Stimulated activated CD4-positive, alpha-beta T cell treated with anti-CD3 and anti-CD28 coated beads, Interleukin-1b, Interleukin-23, amount 100 ng/mL, for 48 hours (primary cell): ENCODE measurements around the gene MTUS2.

Source experiments
- DNase-seq: peaks from one replicate; pipeline ENCODE4 v3.0.0-alpha.2; 2020

Gene MTUS2

DNA sequence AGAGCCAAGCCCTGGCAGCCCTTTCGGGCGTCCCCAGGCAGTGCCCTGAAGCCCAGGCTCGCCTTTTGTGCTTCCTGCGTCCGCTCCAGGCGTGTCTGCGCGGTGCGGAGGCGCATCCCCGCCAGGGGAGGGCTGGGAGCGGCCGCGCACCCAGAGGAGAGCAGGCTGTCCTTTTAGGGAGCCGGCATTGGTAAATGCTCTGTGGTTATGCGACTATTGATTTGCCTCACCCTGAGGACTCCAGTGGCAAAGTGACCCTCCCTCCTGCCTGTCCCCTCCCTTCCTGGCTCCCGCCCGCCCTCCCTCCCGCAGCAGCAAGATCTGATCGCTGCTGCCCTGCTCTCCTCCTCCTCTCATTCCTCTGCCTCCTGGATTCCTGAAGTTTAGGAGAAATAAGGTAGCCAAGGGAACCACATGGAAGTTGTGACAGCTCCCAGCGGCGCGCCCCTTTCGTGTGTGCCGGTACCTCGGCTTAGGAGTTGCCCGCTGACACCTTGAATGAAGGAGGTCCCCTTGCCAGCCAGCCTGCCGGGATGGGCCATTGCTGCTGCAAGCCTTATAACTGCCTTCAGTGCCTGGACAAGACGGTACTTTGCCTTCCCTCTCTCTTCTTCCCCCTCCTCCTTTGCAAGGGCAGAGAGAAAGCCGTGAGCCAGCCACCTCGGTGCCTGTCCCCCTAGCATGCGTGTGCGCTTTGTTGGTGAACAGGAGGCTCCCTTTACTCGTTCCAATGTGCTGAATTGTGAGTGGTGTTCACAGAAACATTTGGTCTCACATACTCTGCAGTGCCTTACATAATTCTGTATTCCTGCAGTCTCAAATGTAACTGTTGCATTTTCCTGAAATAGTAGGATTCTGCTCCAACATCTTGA lies 608.4 kb downstream of the MTUS2 start:
- no peak for DNase-seq

DNA sequence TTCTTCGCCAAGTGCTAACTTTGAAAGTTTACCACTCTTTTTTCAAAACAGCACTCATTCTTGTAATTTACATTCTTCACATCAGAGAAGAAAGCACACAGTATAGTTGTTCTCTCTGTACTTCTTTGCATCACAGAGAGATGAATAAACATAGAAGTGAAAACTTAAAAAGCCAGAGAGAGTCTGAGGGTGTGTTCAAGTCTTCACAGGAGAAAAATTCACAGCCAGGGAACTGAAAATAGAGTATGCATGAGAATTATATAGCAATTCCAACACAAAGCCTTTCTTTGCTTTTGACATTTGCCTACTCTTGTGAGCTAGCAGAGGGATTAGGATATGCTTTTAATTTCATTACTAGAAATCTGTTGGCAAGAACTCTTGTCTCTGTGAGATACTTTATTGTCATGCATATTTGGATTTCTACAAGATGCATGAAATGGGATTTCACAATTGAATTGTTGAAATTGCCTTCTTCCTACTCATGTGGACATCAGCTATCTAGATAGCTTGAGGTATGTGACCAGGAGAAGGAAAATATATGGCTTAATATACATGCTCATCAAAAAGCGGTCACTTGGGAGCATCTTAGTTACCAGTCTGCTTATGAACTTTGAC lies 609.3 kb downstream of the MTUS2 start:
- no peak for DNase-seq

DNA sequence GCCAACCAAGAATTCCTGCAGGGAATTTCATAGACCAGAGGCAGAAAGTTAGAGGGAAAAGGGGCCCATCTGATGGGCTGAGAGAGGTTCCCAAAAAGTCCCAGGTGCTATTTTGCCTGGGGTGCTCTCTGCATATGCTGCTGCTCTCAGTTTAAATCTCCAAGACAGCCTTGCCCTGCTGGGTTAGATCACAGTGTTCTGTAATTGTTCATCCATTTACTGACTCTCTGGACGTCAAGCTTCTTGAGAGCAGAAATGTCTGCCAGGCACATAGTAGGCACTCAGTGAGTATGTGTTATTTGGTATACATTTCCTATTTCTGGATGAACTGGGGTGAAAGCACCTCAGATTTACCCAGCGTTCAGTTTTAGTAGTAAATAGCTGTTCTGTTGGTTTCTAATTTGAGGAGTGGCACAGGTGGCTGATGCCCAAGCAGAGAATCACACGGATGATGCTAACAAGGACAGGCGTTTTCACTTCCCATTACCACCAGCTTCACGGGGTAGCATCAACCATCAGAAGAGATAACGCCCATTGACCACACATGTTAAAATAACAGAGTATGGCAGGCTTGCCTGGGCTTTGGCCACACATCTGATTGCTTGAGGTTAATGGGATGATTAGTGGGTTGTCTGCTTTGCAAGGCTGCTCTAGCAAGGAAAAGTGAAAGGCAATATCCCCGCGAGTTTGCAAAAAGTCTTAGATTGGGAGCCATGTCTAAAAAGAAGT lies 614.2 kb downstream of the MTUS2 start:
- no peak for DNase-seq

DNA sequence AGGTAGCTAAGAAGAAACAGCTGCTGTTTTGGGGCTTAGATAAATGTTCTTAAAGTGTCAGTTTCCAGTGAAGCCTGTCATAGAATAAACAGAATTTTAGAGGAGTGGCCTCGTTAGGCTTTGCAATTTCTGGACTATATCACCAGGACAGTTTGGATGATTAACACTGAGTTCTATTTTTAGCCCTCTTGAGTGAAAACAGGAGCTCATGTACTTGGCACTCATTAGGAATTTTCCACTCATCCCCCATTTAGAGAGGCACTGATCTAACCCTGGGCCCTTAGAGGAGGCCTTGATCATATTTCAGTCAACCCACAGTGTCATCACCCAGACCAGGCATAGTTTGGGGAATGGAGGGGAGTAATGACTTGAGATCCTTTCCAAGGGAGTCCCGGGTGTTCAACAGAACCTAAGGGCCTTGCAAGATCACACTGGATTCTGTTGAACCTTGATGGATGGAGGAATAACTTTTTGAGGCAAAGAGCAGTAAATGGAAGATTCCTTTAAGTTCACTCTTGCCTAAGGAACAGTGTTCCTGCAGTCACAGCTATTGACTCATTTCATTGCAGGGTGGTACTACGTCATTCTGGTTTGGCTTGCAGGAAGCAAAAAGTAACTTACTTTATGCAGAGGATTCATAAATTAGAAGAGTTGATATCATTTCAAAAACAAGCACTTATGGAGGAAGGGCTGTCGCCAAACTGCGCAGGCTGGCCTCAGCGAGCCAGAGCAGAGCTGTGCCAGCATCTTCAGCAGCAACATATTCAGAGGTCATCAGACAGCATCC lies 615.2 kb downstream of the MTUS2 start:
- no peak for DNase-seq

DNA sequence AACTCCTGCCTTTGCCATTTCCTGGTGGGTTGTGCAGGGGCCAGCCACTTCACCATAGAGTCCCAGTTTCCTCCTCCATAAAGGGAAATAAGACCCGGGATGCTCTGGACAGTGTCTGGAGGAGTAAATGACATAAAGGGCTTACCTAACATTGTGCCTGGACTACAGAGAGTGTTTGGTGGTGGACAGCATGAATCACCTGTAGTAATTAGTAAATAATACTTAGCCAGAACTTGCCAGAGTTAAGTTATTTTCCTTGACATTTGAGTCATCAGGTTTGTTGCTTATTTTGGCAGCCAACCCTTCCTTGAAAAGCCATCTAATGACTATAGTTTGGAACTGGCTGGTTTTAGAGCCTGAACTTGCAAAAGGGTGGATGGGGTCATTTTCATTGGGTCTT lies 616.2 kb downstream of the MTUS2 start:
- no peak for DNase-seq

DNA sequence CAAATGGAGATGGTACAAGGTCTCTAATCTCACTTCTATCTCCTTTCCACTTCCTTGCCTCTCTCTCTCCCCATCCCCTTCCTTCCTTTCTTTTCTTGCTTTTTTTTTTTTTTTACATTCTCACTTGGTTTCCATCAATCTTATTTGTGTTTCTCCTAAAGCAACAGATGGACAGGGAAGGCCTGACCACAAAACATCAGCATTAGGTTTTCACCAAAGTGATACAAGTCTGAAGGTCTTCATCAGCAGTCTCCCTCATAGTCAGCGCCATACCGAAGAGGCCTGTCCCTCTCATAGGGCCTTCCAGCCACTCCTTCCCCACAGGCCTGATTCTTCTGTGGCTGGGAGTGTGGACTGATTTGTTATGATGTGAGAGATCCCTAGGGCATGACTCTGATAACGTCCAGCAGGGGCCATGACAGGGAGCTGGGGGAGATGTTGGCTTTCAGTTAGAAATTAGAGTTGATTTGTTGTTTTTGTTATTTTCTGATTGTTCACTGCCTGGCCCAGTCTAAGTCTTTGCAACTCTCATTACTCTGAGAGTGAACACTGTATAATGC lies 616.7 kb downstream of the MTUS2 start:
- DNase-seq = no peak

DNA sequence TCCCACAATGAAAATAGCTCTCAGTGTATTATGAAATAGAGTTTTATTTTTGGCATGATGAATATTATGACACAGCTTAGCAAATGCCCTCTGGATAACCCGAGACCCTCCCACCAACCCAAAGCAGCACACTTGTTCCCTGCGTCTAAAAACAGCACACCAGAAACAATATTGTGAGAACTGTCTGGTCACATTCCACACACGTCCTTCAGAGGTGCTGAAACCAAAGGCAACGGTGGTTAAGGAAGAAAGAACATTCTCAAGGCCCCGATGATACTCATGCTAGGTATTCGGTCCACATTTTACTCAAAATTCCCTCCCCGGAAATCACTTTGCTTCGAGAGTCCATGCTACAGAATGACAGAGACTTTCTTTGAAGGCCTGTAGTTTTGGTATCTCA lies 618.6 kb downstream of the MTUS2 start:
- DNase-seq = no peak

DNA sequence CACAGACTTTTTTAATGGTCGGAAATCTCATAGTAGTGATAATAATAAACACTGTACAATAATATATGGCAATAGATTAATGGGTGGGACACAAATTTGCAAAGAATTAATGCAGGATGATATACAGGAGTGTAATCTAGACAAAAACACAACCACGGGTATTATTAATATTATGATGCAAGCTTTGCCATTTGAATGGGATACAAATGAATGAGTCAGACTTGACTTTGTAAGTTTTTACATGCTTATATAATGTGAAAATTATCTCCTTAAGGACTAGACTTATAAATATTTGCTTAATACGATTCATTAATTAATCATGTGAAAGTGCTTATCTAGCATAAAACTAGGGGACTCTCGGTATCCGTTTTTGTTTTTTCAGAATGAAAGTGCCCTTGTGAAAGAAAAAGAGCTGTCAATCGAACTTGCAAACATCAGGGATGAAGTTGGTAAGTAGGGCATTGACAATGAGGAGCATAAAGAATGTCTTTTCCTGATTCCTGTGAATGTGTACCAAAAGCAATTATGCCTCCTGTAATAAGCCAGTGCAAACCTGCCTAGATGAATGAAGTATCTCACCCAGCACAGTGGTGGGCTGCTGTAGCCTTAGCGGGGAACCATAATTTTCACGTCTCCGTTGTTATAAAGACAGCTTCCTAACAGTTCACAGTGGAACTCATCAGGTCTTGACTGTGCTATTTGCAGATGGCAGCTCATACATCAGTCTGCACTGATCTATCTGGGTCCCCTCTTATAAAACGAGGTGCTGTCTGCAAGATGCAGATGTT lies 619.7 kb downstream of the MTUS2 start:
- DNase-seq = no peak

DNA sequence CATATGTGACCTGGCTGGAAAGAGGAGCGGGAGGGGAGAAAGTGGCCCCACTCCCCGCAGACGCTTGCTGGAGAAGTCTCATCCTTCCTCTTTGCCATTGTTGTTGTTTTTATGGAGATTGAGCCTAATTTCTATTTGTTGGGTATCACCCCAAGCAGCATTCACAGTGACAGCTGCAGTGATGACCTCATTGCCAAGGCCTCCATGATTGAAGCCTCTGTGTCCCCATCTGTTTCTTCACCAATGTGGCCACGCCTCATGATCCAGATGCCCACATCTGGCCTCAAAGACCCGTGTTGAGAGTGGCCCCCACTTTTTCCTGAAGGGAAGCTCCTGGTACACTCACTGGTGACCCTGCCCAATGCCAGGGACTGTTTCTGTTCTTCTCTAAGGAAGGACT lies 621.2 kb downstream of the MTUS2 start:
- no peak for DNase-seq

DNA sequence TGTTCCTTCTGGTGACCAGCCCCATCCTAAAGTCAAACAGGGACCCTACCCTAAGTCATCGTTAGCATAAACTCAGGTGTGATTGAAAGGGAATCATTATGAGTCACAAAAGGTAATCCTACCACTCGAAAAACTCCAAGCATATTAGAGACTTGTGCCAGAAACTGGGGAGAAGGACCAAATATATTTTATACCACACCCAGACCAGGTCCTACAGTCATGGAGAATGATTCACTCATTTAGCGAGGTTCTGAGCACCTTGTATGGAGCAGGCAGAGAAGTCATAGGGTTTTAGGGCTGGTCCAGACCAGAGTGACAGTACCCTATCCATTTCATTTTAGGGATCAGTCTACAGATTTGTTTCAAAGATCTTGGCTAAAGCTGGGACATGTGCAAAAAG lies 625.9 kb downstream of the MTUS2 start:
- no peak for DNase-seq

DNA sequence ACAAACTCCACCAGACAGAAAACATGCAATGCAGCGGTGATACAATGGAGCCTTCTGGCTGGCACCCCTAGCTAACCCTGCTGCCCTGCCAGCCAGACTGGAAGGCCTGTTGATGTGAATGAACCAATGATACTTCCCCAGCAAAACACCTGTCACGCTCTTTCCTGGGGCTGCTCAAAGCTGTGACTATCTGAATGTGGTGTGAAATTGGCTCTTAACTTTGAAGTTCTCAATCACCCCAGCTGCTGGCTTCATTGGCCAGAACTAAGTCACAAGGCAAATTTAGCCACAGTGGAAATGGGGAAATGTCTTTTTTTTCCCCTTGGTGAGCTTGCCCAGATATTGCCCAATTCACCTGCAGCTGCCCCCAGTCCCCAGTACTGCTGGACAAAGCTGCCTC lies 628.0 kb downstream of the MTUS2 start:
- no peak for DNase-seq

DNA sequence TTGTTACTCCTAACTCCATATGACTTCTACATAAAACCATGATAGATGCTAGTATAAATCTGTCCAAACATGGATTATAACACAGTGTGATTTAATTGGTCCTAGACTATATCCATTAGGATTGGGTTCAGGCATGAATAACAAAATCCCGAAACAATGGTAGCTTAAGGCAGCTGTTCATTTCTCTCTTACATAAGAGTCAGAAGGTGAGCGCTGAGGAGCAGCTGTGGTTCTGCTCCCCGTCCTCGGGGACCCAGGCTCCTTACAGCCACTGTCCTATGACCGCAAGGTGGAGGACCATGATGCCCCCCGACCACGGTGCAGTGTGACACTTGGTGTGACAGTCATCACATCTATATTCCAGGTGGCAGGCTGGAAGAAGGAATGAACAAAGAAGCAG lies 629.6 kb downstream of the MTUS2 start:
- DNase-seq = no peak

DNA sequence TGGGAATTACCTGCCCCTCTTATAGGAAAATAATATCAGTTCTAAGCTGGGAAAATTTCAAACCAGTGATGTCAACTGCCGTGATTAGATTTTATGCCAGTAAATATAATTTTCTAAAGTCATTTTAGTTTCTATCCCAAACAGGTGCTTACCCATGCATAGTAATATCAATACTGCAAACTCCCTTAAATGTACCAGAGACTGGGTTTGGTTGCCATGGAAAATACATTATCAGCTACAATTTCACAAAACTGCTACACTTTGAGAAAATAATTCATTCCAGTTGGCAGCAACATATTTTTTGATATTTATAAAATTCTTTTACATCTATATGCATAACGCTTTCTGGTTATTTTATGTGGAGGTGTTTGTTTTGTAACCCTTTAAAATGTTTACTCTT lies 631.8 kb downstream of the MTUS2 start:
- DNase-seq = no peak

DNA sequence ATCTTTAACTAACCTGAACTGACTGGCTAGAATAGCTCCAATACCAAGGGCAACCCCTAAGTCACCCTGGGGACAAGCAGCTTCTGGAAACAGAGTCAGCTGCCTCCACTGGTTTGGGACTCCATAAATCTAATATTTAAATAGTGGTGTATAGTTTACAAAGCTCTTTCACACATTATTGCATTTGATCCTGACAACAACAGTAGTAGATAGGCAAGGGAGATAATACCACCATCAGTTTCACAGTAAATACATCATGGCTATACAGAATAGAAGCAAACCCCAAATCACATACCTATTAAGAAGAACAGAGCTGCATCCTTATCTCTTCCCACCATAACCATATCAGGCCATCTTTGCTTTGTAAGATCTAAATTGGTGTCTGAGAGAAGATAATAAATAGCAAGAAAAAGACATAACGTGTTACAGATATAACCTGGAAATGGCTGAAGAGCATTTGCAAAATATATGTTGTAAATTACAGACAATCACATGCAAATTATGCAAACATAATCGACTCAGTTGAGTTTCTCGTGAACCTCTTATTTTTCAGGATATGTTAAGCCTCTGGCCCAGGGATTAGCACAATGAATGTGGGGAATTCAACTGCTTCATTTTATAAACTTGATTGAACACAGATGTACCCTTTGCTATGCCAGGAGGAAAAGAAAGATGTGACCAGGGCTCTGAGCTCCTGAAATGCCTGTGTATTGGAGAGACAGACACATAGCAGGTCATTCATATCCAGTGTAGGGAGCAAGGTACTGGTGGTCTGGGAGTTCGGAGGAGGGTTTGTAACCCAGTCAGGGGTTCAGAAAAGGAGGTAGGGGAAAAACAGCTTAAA lies 632.9 kb downstream of the MTUS2 start:
- DNase-seq = no peak

DNA sequence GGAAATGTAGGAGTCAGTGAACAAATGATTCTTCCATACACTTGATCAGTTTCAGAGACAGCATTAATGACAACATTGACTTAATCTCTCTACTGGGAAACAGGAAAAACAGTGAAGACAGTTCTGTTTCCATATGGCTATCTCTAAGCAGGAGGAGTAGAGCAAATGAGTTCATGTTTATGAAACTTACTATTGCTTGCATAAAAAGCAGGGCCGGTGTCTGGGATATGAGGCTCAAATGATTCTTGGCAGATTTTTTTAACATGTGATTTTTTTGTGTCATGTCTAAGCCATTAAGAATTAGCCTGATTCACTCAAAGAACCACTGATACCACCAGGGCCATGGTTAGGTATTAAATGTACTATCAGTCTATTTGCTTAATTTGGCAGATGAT lies 633.5 kb downstream of the MTUS2 start:
- DNase-seq = no peak

DNA sequence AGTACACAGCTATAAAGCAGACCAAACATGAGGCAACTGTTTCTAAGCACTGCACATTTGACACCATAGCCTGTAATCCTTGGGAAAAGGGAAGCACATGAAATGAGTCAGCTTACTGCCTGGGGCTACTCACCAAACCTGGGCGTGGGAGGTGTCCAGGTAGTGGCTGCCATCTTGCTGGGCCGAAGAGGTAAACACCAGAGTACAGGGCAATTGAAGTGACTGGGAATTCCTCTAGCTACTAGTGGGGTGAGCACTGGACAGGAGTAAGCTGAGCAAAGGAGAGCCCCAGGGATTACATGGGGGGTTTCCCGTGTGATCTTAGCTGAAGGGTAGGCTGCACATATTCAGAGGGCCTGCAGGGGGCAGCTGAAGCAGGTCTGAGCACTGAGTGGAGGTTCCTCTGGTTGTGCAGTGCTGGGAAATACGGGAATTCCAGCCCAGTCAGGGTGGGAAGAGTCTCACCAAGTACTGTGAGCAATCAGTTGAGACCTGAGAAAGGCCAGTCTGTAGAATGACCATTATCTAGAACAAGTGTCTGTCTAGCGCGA lies 634.9 kb downstream of the MTUS2 start:
- no peak for DNase-seq

DNA sequence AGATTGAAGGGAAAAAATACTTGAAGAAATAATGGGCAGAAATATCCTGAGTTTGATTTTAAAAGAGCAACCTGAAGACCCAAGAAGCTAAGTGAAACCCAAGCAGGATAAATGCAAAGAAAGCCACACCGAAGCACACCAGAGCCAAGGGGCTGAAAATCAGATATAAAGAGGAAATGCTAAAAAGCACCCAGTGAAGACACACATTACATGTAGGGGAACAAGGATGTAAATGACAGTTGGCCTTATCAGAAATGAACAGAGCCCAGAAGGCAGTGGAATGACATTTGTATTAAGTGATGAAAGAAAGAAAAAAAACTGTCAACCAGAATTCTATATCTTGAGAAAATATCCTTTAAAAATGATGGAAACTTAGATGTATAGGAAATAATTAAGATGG lies 636.3 kb downstream of the MTUS2 start:
- DNase-seq = no peak

DNA sequence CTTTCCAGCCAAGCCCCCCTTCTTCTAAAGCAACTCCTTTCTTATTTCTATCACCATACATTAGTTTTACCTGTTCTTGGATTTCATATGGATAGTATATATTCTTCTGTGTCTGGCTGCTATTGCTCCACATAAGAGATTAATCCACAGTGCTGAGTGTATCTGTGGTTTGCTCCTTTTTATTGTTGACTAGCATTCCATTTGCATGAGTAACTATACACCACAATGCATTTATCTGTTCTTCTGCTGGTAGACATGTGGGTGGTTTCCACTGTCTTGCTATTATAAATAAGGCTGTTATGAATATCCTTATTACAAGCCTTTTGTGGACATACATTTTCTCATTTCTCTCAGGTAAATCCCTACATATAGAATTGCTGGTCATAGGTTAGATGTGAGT lies 637.2 kb downstream of the MTUS2 start:
- no peak for DNase-seq

DNA sequence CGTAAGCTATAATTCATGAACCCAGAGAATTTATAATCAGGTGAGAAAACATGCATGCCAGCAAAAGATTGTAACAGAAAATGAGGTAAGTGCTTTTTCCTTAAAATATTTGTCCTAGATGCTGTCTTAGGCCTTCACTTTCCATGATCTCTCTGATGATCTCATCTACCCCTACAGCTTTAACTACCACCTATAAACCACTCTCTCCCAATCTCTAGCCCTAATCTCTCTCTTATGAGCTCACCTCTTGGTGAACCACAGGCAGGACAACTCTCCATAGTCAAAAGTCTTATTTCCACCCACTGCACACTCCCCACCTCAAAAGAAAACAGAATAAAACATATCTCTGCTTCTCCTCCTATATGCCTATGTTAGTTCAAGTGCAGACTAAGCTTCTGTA lies 638.3 kb downstream of the MTUS2 start:
- no peak for DNase-seq

DNA sequence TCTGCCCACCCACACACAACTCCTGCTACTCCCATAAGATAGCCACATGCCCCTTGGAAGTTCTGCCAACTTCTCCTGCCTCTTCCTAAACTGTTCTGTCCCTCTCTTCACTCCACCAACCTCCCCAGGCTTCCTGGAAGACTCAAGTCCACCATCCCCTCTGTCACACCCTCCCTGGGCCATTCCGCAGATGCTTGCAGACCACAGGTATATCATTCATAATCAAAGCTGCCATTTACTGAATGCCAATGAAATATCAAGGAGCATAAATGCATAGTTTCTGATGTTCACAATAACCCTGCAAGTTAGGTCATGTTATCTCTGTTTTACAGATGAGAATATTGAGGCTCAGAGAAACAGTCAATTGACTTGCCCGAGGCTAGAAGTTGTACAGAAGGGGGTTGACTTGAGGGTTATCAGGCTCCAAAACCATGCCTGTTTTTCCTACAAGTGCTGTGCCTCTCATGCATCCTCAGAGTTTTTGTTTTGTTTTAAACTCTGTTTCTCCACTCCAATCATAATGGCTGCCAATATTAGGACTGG lies 639.7 kb downstream of the MTUS2 start:
- DNase-seq = no peak
